Measurements from ENCODE around the gene MAML3.

GRCh38 chr4:140118931-140119640, 34.9 kb downstream of the MAML3 start:
- TF ChIP-seq CTCF (IDR thresholded peaks at IDR 0.05) (no peak), POLR2A (IDR thresholded peaks at IDR 0.05) (no peak)

Measured in uterus (tissue), 2 donors.